IMR-90 (cell line): Measurements from ENCODE around the gene ZNF778. TPM values are rescaled to one million over a fixed set of nuclear protein-coding genes. Genes with fewer than 3 reads are reported as not detected.
A peak's percentile ranks its signal among the peaks of the same experiment; 100 is the strongest.

ENCODE experiments used
- ATAC-seq: fragments of 200-7000 bp; cut with Tn5 transposase; 2 replicates; pipeline ENCODE4 v1.9.1; 2020; ENCODE audit warnings: low read depth, mild to moderate bottlenecking, moderate library complexity
- BruUV-seq: library from RNA; stranded (reverse); fragments of 400-500 nt; replicated peaks from 2 replicates; lab custom pipeline; 2021; lab: Mats Ljungman, UMichigan
- CTCF ChIA-PET: fragments of 300-600 bp; formaldehyde crosslinking; extraction: SDS; loops from one replicate; lab custom pipeline; 2021; ENCODE audit warnings: antibody characterized with exemption; lab: Yijun Ruan, JAX
- POLR2A ChIA-PET: fragments of 300-600 bp; sonication (Branson Sonifier 250); formaldehyde crosslinking; loops from one replicate; lab custom pipeline; 2022; ENCODE audit warnings: antibody characterized with exemption; ENCODE audit not compliant: unreplicated experiment; lab: Charles Lee
- DNase-seq: peaks from one replicate; pipeline ENCODE4 v3.0.0; 2013
- H2AFZ ChIP-seq: replicated peaks from 2 replicates; pipeline ENCODE3; 2013; ENCODE audit warnings: low read length, mild to moderate bottlenecking; ENCODE audit not compliant: poor library complexity
- H2AK5ac ChIP-seq: 2 replicates; pipeline ENCODE4 v1.6.1; 2013; ENCODE audit warnings: low read depth, low read length, inconsistent platforms
- H2AK9ac ChIP-seq: replicated peaks from 2 replicates; pipeline ENCODE3; 2013; ENCODE audit warnings: mild to moderate bottlenecking, low read depth, low read length, moderate library complexity; ENCODE audit not compliant: poor library complexity
- H2BK120ac ChIP-seq: 2 replicates; pipeline ENCODE4 v1.6.1; 2013; ENCODE audit warnings: low read depth, low read length, inconsistent platforms
- H2BK15ac ChIP-seq: 3 replicates; pipeline ENCODE4 v1.6.1; 2013; ENCODE audit warnings: low read depth, low read length, inconsistent platforms
- H2BK20ac ChIP-seq: 2 replicates; pipeline ENCODE4 v1.6.1; 2013; ENCODE audit warnings: low read depth, mild to moderate bottlenecking, inconsistent platforms, low read length, moderate library complexity
- H2BK5ac ChIP-seq: 2 replicates; pipeline ENCODE4 v1.6.1; 2013; ENCODE audit warnings: mild to moderate bottlenecking, low read depth, low read length, inconsistent platforms; ENCODE audit not compliant: poor library complexity, severe bottlenecking
- H3K14ac ChIP-seq: replicated peaks from 2 replicates; pipeline ENCODE4 v1.6.1; 2013; ENCODE audit warnings: low read depth, low read length, inconsistent platforms
- H3K18ac ChIP-seq: 2 replicates; pipeline ENCODE4 v1.6.1; 2013; ENCODE audit warnings: low read depth, low read length, control low read depth
- H3K23ac ChIP-seq: 2 replicates; pipeline ENCODE4 v1.6.1; 2013; ENCODE audit warnings: low read depth, low read length, inconsistent platforms
- H3K27ac ChIP-seq: 2 replicates; pipeline ENCODE4 v1.5.1; 2013; ENCODE audit warnings: mild to moderate bottlenecking, control low read depth, low read length; ENCODE audit not compliant: insufficient read depth
- H3K27me3 ChIP-seq: 2 replicates; pipeline ENCODE4 v1.6.1; 2013; ENCODE audit warnings: low read length; ENCODE audit not compliant: control insufficient read depth, insufficient read depth
- H3K36me3 ChIP-seq: 2 replicates; pipeline ENCODE4 v1.6.1; 2013; ENCODE audit warnings: low read length, mixed read lengths; ENCODE audit not compliant: control insufficient read depth, insufficient read depth
- H3K4ac ChIP-seq: 2 replicates; pipeline ENCODE4 v1.6.1; 2013; ENCODE audit warnings: low read depth, low read length, inconsistent platforms
- H3K4me1 ChIP-seq: 2 replicates; pipeline ENCODE4 v1.6.1; 2013; ENCODE audit warnings: low read length, mixed read lengths; ENCODE audit not compliant: control insufficient read depth, insufficient read depth
- H3K4me2 ChIP-seq: 2 replicates; pipeline ENCODE4 v1.6.1; 2013; ENCODE audit warnings: low read depth, mild to moderate bottlenecking, control low read depth, low read length, moderate library complexity
- H3K4me3 ChIP-seq: 2 replicates; pipeline ENCODE4 v1.5.1; 2013; ENCODE audit warnings: low read depth, mild to moderate bottlenecking, control low read depth, low read length, moderate library complexity; ENCODE audit not compliant: insufficient read depth
- H3K56ac ChIP-seq: 2 replicates; pipeline ENCODE4 v1.6.1; 2013; ENCODE audit warnings: low read length, inconsistent platforms; ENCODE audit not compliant: insufficient read depth; ENCODE audit errors: extremely low read depth
- H3K79me1 ChIP-seq, 2 experiments: 2 replicates each; pipeline ENCODE4 v1.6.1; 2013; ENCODE audit warnings: low read length in 2 of 2, inconsistent platforms in 1 of 2, low read depth in 1 of 2
- H3K9ac ChIP-seq: 2 replicates; pipeline ENCODE4 v1.6.1; 2013; ENCODE audit warnings: low read depth, low read length, control low read depth
- H3K9me1 ChIP-seq: 2 replicates; pipeline ENCODE4 v1.6.1; 2013; ENCODE audit warnings: low read length, inconsistent platforms; ENCODE audit not compliant: insufficient read depth
- H3K9me3 ChIP-seq: 2 replicates; pipeline ENCODE4 v1.6.1; 2013; ENCODE audit warnings: low read length; ENCODE audit not compliant: control insufficient read depth, insufficient read depth
- H4K20me1 ChIP-seq: 2 replicates; pipeline ENCODE4 v1.6.1; 2013; ENCODE audit warnings: low read length, inconsistent platforms; ENCODE audit not compliant: insufficient read depth
- H4K5ac ChIP-seq: 2 replicates; pipeline ENCODE4 v1.6.1; 2013; ENCODE audit warnings: mild to moderate bottlenecking, low read depth, low read length, control low read depth
- H4K8ac ChIP-seq, 2 experiments: 2 replicates each; pipeline ENCODE4 v1.6.1; 2013; ENCODE audit warnings: low read depth in 2 of 2, low read length in 2 of 2, control low read depth in 1 of 2, inconsistent platforms in 1 of 2
- H4K91ac ChIP-seq: 2 replicates; pipeline ENCODE4 v1.6.1; 2013; ENCODE audit warnings: low read depth, low read length, inconsistent platforms; ENCODE audit not compliant: insufficient read depth
- CEBPB ChIP-seq: IDR thresholded peaks from 2 replicates; pipeline ENCODE4 v1.6.1; 2012; ENCODE audit warnings: low read depth, low read length, improper control_type of control experiment
- FOS ChIP-seq: fragments of 150-350 bp; IDR thresholded peaks from 2 replicates; pipeline ENCODE4 v1.6.1; 2016; ENCODE audit warnings: low read depth, low read length
- MAFK ChIP-seq: IDR thresholded peaks from 2 replicates; pipeline ENCODE4 v1.6.1; 2012; ENCODE audit warnings: low read depth, low read length, improper control_type of control experiment
- WGBS, 2 experiments: methylation state at CpG; one replicate each; pipeline versions ENCODE4 v1.1.5 to v1.1.7; 2013; ENCODE audit warnings: missing lambda C conversion rate in 2 of 2; ENCODE audit not compliant: insufficient read length in 1 of 2; ENCODE audit errors: extremely low coverage in 2 of 2; 5-methylcytosine and 5-hydroxymethylcytosine counted together
- dilution Hi-C: fragments of 300-500 bp; cut with HindIII; formaldehyde crosslinking; loops from one replicate; pipeline ENCODE4 v1.14.3; 2018; ENCODE audit warnings: low sequenced_read_pairs; ENCODE audit not compliant: unreplicated experiment
- in situ Hi-C: fragments of 300-500 bp; cut with MboI; formaldehyde crosslinking; loops from 3 replicates; pipeline ENCODE4 v1.14.3; 2019; ENCODE audit warnings: low sequenced_read_pairs, inconsistent platforms, mixed read lengths
- intact Hi-C: fragments of 100-400 bp; cut with micrococcal nuclease; formaldehyde crosslinking; loops from 2 replicates; pipeline ENCODE4 v1.10.0; 2022
- polyA plus RNA-seq, 3 experiments: library from polyadenylated mRNA; depleted of rRNA; stranded (reverse); fragments of >200 nt; gene quantifications; 2 replicates each; pipeline ENCODE4 v1.2.3, GENCODE V29; 2012; ENCODE audit warnings: low replicate concordance in 1 of 3
- total RNA-seq: library from RNA; depleted of rRNA; stranded (reverse); fragments of >200 nt; gene quantifications from 2 replicates; pipeline ENCODE4 v1.2.3, GENCODE V29; 2012

ZNF778 gene
- total and polyA plus RNA-seq, 2 of the 4 experiments (the other 2 are of a cell fraction): 5.6 to 9.9 TPM

GRCh38 chr16:89230255-89230654 is 12.8 kb downstream of the ZNF778 start:
- H3K23ac ChIP-seq: no peak overlapping the region
- TF ChIP-seq FOS (no peak), CEBPB (no peak), MAFK (no peak)
- H2BK120ac ChIP-seq: no peak overlapping the region
- no peak overlapping the region for H3K18ac ChIP-seq
- intact Hi-C loops: no loop called here
- no peak overlapping the region for H4K5ac ChIP-seq
- dilution Hi-C loops: no loop called here
- peaks cover 77% of the 10 kb centered on the region for H3K36me3 ChIP-seq
- no peak overlapping the region for H2AK9ac ChIP-seq
- H2BK20ac ChIP-seq: no peak overlapping the region
- peak overlapping the region; percentile 29 for H2AFZ ChIP-seq
- no peak overlapping the region for H3K4me3 ChIP-seq
- peaks cover 48% of the 10 kb centered on the region for H3K9me3 ChIP-seq
- H3K4ac ChIP-seq: no peak overlapping the region
- no peak overlapping the region for H3K14ac ChIP-seq
- no peaks in the 10 kb centered on the region for H3K27me3 ChIP-seq
- no peak overlapping the region for H3K4me2 ChIP-seq
- no peak overlapping the region for H3K56ac ChIP-seq
- H3K79me1 ChIP-seq: peaks cover 28 to 42% of the 10 kb centered on the region in 2 experiments
- H3K4me1 ChIP-seq: no peaks in the 10 kb centered on the region
- H3K9ac ChIP-seq: no peak overlapping the region
- H2BK5ac ChIP-seq: no peak overlapping the region
- BruUV-seq: no TSS peak
- no peak overlapping the region for H2AK5ac ChIP-seq
- no peak overlapping the region for H4K8ac ChIP-seq
- no peak overlapping the region for H2BK15ac ChIP-seq
- WGBS, 2 experiments: 90% methylated on average over 6 of the region's 14 CpGs; no CpG with 5 or more reads in 1 of the 2 experiments
- no peak overlapping the region for H4K91ac ChIP-seq
- 0 out of 2 replicates have a peak, but pooled peaks cover 3% of the 10 kb centered on the region for H3K9me1 ChIP-seq
- no peaks in the 10 kb centered on the region for H4K20me1 ChIP-seq
- in situ Hi-C loops: no loop called here
- DNase-seq (no peak), ATAC-seq (no peak)
- no peak overlapping the region for H3K27ac ChIP-seq
- CTCF ChIA-PET: no interaction called here
- POLR2A ChIA-PET: no interaction called here
